Stimulated activated naive B cell treated with anti-CD40 and anti-IgM and Interleukin-4, amounts not matched to agents 10 μg/mL and 1 μg/mL and 100 μg/mL, for 72 hours (primary cell): ENCODE measurements around the gene KRT34.
"Not testable (repeated sequence)": the region's sequence is repeated elsewhere in the genome, so short reads cannot be mapped to it uniquely, and the experiment has no call there.

Experiments used
- ATAC-seq, 2 donors: fragments of 150-1000 bp; cut with Tn5 transposase; replicated peaks; 2 replicates each; pipeline ENCODE4 v1.10.0; 2021; ENCODE audit warnings: moderate library complexity in 1 of 2
- DNase-seq: peaks from one replicate; pipeline ENCODE4 v3.0.0; 2021
- H3K27ac Mint-ChIP-seq: one replicate; pipeline ENCODE4 v1.8.0; 2022; ENCODE audit warnings: mild to moderate bottlenecking, mixed read lengths
- H3K27me3 Mint-ChIP-seq, 2 donors: one replicate each; pipeline ENCODE4 v1.8.0; 2022; ENCODE audit warnings: mixed read lengths in 2 of 2
- H3K36me3 Mint-ChIP-seq, 2 donors: one replicate each; pipeline ENCODE4 v1.8.0; 2022; ENCODE audit warnings: mixed read lengths in 2 of 2, mild to moderate bottlenecking in 1 of 2
- H3K4me1 Mint-ChIP-seq, 2 donors: one replicate each; pipeline ENCODE4 v1.8.0; 2022; ENCODE audit warnings: mixed read lengths in 2 of 2, mild to moderate bottlenecking in 1 of 2
- H3K4me3 Mint-ChIP-seq, 2 donors: one replicate each; pipeline ENCODE4 v1.8.0; 2022; ENCODE audit warnings: mild to moderate bottlenecking in 2 of 2, mixed read lengths in 2 of 2, moderate library complexity in 1 of 2
- H3K9me3 Mint-ChIP-seq, 2 donors: one replicate each; pipeline ENCODE4 v1.8.0; 2022; ENCODE audit warnings: mixed read lengths in 2 of 2, mild to moderate bottlenecking in 1 of 2

KRT34 gene

DNA sequence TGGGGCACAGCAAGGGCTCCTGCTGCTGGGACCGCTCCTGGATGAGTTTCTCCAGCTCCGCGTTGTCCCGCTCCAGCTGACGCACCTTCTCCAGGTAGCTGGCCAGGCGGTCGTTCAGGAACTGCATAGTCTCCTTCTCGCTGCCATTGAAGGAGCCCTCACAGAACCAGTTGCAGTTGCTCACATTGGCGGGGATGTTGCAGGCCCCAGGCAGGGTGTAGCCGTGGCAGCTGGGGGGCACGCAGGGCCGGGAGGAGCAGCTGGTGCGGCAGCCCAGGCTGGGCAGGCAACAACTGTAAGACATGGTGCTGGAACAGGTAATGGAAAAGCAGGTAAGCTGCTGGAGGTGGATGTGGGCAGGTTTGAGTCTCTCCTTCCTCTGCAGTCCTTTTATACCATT lies at the start of gene KRT34:
Gene KRT34 (minus strand): TSS at position 364 of the 400 bp plus-strand sequence. CDS start 60 bp downstream, at position 304.
- H3K9me3 Mint-ChIP-seq, H3K4me1 Mint-ChIP-seq, H3K36me3 Mint-ChIP-seq, ATAC-seq, H3K4me3 Mint-ChIP-seq, DNase-seq, H3K27ac Mint-ChIP-seq: not testable (repeated sequence)
- H3K27me3 Mint-ChIP-seq: peaks cover 33 to 36% of the 10 kb centered on the region in 2 donors

GRCh38 chr17:41430376-41430775 lies 48.3 kb upstream of the KRT34 start:
- ATAC-seq, H3K4me1 Mint-ChIP-seq, H3K36me3 Mint-ChIP-seq, H3K4me3 Mint-ChIP-seq, H3K27ac Mint-ChIP-seq, H3K9me3 Mint-ChIP-seq, DNase-seq: not testable (repeated sequence)
- peaks cover 16 to 35% of the 10 kb centered on the region in 2 donors for H3K27me3 Mint-ChIP-seq

- Mint-ChIP-seq H3K36me3 (no peaks in the 10 kb centered on the region), H3K4me3 (no peak overlapping the region), H3K4me1 (no peaks in the 10 kb centered on the region), H3K27ac (no peak overlapping the region), H3K9me3 (no peaks in the 10 kb centered on the region), H3K27me3 (peaks cover 20 to 35% of the 10 kb centered on the region in 2 donors)
- ATAC-seq (no peak), DNase-seq (no peak)
Observed at GRCh38 chr17:41429667-41430066, 47.6 kb upstream of the KRT34 start.

DNA sequence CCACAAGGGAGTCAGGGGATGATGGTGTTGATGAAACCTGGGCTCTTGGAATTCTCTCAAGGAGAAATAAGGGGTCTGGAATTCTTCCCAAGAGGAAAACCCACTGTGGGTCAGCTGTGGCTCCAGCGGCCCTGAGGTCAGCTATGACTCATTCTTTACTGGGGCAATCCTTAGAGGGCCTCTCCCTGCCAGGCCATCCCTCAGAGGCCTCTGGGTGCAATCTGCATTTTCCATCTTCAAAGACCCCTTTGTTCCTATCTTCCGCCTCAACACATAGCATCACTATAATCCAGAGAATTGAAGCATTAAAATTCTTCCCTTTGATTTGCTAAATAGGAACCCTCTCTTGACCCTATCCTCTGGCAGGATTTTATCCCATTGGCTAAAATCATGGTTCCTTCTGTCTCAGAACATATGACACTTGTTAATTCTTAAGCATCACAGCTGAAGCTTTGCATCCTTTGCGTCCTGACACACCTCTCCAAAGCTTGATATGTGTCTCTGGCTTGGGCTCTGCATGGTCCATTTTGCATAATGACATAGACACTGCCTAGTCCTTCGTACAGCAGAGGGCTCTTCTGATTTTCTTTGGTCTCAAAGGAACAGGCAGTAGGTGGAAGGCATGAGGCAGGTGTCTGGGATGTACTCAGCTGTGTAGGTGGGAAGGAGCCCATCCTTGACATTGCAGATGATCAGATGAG lies 46.6 kb upstream of the KRT34 start:
- DNase-seq (no peak), ATAC-seq (no peak)
- no peaks in the 10 kb centered on the region for H3K4me1 Mint-ChIP-seq
- H3K27me3 Mint-ChIP-seq: peaks cover 24 to 34% of the 10 kb centered on the region in 2 donors
- no peaks in the 10 kb centered on the region for H3K9me3 Mint-ChIP-seq
- H3K36me3 Mint-ChIP-seq: no peaks in the 10 kb centered on the region
- no peak overlapping the region for H3K27ac Mint-ChIP-seq
- H3K4me3 Mint-ChIP-seq: no peak overlapping the region

DNA sequence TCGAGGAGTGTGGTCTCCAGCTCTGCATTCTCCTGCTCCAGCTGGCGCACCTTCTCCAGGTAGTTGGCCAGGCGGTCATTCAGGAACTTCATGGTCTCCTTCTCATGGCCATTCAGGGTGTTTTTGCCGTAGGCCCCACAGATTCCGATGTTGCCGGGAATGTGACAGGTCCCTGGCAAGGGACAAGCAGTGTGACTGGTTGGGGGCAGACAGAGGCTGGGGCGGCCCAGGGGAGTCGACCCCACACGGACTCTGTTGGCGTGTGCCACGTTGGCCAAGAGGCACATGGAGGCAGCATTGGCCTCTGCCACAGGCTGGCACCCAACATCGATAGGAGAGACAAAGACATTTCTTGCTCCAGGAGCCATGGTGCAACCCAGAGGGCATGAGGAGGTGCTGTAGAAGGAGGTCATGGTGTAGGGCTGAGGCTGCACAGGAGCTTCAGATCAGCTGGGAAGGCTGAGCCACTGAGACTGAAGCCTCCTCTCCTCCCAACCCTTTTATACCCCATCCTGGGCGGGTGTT lies 42.1 kb upstream of the KRT34 start, which contains the start of gene KRT37:
Gene KRT37 (minus strand): TSS at position 475 of the 525 bp plus-strand sequence. CDS start 62 bp downstream, at position 413.
- no peak for ATAC-seq
- Mint-ChIP-seq H3K27ac (no peak within 1 kb of the TSS), H3K4me1 (no peaks in the 10 kb centered on the region), H3K4me3 (no peak within 1 kb of the TSS), H3K27me3 (peaks cover 20 to 47% of the 10 kb centered on the region in 2 donors), H3K9me3 (no peaks in the 10 kb centered on the region), H3K36me3 (no peaks in the 10 kb centered on the region)
- no peak for DNase-seq

- not testable (repeated sequence) for ATAC-seq, H3K27ac Mint-ChIP-seq, H3K9me3 Mint-ChIP-seq, DNase-seq, H3K4me3 Mint-ChIP-seq, H3K36me3 Mint-ChIP-seq, H3K4me1 Mint-ChIP-seq
- peaks cover 15 to 41% of the 10 kb centered on the region in 2 donors for H3K27me3 Mint-ChIP-seq
Observed at GRCh38 chr17:41422586-41422985, 40.5 kb upstream of the KRT34 start.

GRCh38 chr17:41421617-41422016 lies 39.5 kb upstream of the KRT34 start:
- Mint-ChIP-seq H3K36me3 (no peaks in the 10 kb centered on the region), H3K27me3 (peaks cover 11 to 41% of the 10 kb centered on the region in 2 donors), H3K4me3 (no peak overlapping the region), H3K9me3 (no peaks in the 10 kb centered on the region), H3K27ac (no peak overlapping the region), H3K4me1 (peaks cover 0 to 7% of the 10 kb centered on the region in 2 donors)
- ATAC-seq (no peak), DNase-seq (no peak)

GRCh38 chr17:41421116-41421515 lies 39.0 kb upstream of the KRT34 start:
- Mint-ChIP-seq H3K4me3 (no peak overlapping the region), H3K9me3 (no peaks in the 10 kb centered on the region), H3K4me1 (peaks cover 0 to 7% of the 10 kb centered on the region in 2 donors), H3K36me3 (no peaks in the 10 kb centered on the region), H3K27me3 (peaks cover 11 to 40% of the 10 kb centered on the region in 2 donors), H3K27ac (no peak overlapping the region)
- no peak for ATAC-seq
- DNase-seq: no peak

GRCh38 chr17:41420134-41420533 lies 38.0 kb upstream of the KRT34 start:
- no peaks in the 10 kb centered on the region for H3K9me3 Mint-ChIP-seq
- no peaks in the 10 kb centered on the region for H3K36me3 Mint-ChIP-seq
- ATAC-seq (no peak), DNase-seq (no peak)
- H3K4me1 Mint-ChIP-seq: peaks cover 0 to 7% of the 10 kb centered on the region in 2 donors
- no peak overlapping the region for H3K27ac Mint-ChIP-seq
- H3K27me3 Mint-ChIP-seq: peaks cover 5 to 31% of the 10 kb centered on the region in 2 donors
- H3K4me3 Mint-ChIP-seq: no peak overlapping the region

- Mint-ChIP-seq H3K27me3 (peaks cover 4 to 31% of the 10 kb centered on the region in 2 donors), H3K36me3 (no peaks in the 10 kb centered on the region), H3K4me3 (no peak overlapping the region), H3K4me1 (peaks cover 0 to 7% of the 10 kb centered on the region in 2 donors), H3K27ac (no peak overlapping the region), H3K9me3 (no peaks in the 10 kb centered on the region)
- ATAC-seq (no peak), DNase-seq (no peak)
Observed at GRCh38 chr17:41419716-41420115, 37.6 kb upstream of the KRT34 start.

DNA sequence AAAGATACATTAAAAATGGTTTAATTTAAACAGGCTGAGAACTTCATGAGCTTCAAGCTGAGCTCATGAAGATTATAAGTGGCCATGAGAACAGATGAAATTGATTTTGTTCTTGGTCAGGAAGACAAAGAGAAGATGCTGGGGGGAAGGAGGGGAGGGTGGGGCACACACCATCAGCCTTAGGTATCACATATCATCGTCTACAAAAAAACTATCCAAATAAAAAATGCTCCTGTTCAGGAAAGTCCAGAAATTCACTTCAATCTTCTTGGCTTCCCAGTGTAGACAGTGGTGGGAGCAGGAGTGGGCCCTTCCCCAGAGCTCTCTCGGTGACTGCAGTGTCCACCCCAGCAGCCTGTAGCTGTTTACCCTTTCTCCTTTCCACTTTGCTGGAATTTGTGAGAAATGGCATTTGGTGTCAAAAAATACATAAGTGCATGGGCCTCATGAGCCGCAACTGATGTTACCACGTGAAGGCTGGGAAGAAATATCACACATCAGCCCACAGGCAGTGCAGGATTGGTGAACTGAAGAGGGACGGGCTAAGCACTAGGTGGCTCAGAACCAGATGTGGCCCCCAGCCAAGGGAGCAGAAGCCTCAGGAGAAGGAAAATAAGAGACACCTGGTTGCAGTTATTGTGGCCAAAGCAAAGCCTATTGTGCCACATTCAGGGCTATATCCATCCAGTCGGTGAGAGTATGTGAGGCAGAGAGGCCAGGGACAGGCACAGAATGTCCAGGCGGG lies 36.2 kb upstream of the KRT34 start:
- Mint-ChIP-seq H3K27me3 (peaks cover 8 to 33% of the 10 kb centered on the region in 2 donors), H3K9me3 (no peaks in the 10 kb centered on the region), H3K27ac (no peak overlapping the region), H3K4me1 (peaks cover 0 to 7% of the 10 kb centered on the region in 2 donors), H3K36me3 (no peaks in the 10 kb centered on the region), H3K4me3 (no peak overlapping the region)
- DNase-seq (no peak), ATAC-seq (no peak)

DNA sequence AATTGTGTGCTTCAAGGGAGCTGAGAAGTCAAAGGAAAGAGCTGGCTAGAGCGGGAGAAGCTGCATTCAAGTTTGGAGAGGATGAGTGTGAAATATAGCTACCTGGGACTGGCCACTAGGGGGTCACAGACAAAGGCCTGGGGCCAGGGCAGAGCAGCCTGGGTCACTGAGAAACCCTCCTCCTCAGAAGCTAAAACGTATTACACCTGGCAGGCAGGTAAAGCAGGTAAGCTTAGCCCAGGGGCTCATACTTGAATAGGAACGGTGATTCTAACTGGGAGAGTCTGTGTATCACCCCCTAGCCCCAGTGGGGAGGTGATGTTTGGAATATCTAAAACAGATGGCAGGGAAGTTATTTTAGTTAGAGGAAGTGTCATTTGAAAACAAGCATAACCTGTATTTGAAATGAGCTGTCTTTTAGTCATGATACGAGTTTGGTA lies 35.5 kb upstream of the KRT34 start:
- no peaks in the 10 kb centered on the region for H3K36me3 Mint-ChIP-seq
- no peak for DNase-seq
- peaks cover 8 to 27% of the 10 kb centered on the region in 2 donors for H3K27me3 Mint-ChIP-seq
- H3K9me3 Mint-ChIP-seq: no peaks in the 10 kb centered on the region
- ATAC-seq: peak; percentile 73
- H3K27ac Mint-ChIP-seq: peak overlapping the region; percentile 26
- peaks cover 0 to 7% of the 10 kb centered on the region in 2 donors for H3K4me1 Mint-ChIP-seq
- no peak overlapping the region for H3K4me3 Mint-ChIP-seq

DNA sequence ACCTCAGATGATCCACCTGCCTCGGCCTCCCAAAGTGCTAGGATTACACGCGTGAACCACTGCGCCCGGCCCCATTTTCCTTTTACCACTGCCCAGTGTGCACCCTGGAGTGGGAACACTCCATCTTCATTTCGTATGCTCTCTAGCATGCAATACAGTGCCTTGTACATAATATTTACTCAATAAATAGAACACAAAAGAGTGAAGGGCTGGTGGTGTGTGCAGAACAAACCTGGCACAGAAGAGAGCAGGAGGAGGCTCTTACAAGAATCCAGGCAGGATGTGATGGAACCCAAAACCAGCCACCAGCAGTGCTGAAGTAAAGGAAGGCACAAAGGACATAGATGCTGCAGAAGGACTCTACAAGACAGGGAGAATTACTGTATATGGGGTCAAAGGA lies 35.0 kb upstream of the KRT34 start:
- H3K27ac Mint-ChIP-seq: peak overlapping the region; percentile 26
- H3K9me3 Mint-ChIP-seq: no peaks in the 10 kb centered on the region
- no peaks in the 10 kb centered on the region for H3K36me3 Mint-ChIP-seq
- ATAC-seq: no peak
- no peak for DNase-seq
- peaks cover 8 to 31% of the 10 kb centered on the region in 2 donors for H3K27me3 Mint-ChIP-seq
- H3K4me1 Mint-ChIP-seq: peaks cover 0 to 7% of the 10 kb centered on the region in 2 donors
- no peak overlapping the region for H3K4me3 Mint-ChIP-seq

GRCh38 chr17:41416479-41416878 lies 34.4 kb upstream of the KRT34 start:
- DNase-seq (no peak), ATAC-seq (no peak)
- H3K4me3 Mint-ChIP-seq: no peak overlapping the region
- no peaks in the 10 kb centered on the region for H3K9me3 Mint-ChIP-seq
- no peak overlapping the region for H3K27ac Mint-ChIP-seq
- H3K36me3 Mint-ChIP-seq: no peaks in the 10 kb centered on the region
- H3K4me1 Mint-ChIP-seq: peaks cover 0 to 7% of the 10 kb centered on the region in 2 donors
- peaks cover 8 to 38% of the 10 kb centered on the region in 2 donors for H3K27me3 Mint-ChIP-seq
